Gastrocnemius medialis (tissue), 4 donors: ENCODE results near the gene AJUBA. TPM values are rescaled to one million over a fixed set of nuclear protein-coding genes. Genes with fewer than 3 reads are reported as not detected.
A peak's percentile ranks its signal among the peaks of the same experiment; 100 is the strongest.

Experiments used
- ATAC-seq, 2 donors: fragments of 150-250 bp; one replicate each; pipeline ENCODE4 v1.9.1; 2016
- DNase-seq, 2 donors: peaks; one replicate each; pipeline ENCODE4 v3.0.0-alpha.2; 2019
- H3K27ac ChIP-seq, 4 donors: fragments of 200-600 bp; sonication (generic); 1 replicate in 1 of 4; 2 replicates in 3 of 4; pipeline ENCODE4 v1.5.1; 2016 to 2018; ENCODE audit warnings: mild to moderate bottlenecking in 2 of 4, moderate library complexity in 1 of 4
- H3K27me3 ChIP-seq, 3 donors: fragments of 200-600 bp; sonication (generic) in 2 of 3; 1 replicate in 1 of 3; 2 replicates in 2 of 3; pipeline versions ENCODE4 v1.5.1 to v1.6.0; 2016 to 2019; ENCODE audit warnings: mild to moderate bottlenecking in 1 of 3, moderate library complexity in 1 of 3
- H3K36me3 ChIP-seq, 2 donors: fragments of 200-600 bp; sonication (generic) in 1 of 2; one replicate each; pipeline ENCODE4 v1.5.1; 2017 to 2018
- H3K4me1 ChIP-seq, 2 donors: fragments of 200-600 bp; sonication (generic) in 1 of 2; one replicate each; pipeline ENCODE4 v1.5.1; 2016 to 2017; ENCODE audit warnings: mild to moderate bottlenecking in 2 of 2
- H3K4me3 ChIP-seq, 4 donors: fragments of 200-600 bp; sonication (generic) in 3 of 4; 1 replicate in 1 of 4; 2 replicates in 3 of 4; pipeline ENCODE4 v1.5.1; 2016 to 2019; ENCODE audit warnings: mild to moderate bottlenecking in 2 of 4
- H3K9me3 ChIP-seq, 3 donors: fragments of 200-600 bp; sonication (generic) in 2 of 3; 1 replicate in 1 of 3; 2 replicates in 2 of 3; pipeline ENCODE4 v1.5.1; 2016 to 2019
- POLR2A ChIP-seq, 2 donors: fragments of 450-650 bp; IDR thresholded peaks; one replicate each; pipeline ENCODE4 v1.6.1; 2017; ENCODE audit warnings: antibody characterized with exemption in 2 of 2, mild to moderate bottlenecking in 2 of 2, moderate library complexity in 2 of 2
- in situ Hi-C, 4 donors: fragments of 200-750 bp; cut with MboI; loops; one replicate each; pipeline versions ENCODE4 v1.15.0 to v1.8.0; 2017; ENCODE audit warnings: low sequenced_read_pairs in 4 of 4
- intact Hi-C: fragments of 100-400 bp; cut with DNase I; formaldehyde crosslinking; loops from one replicate; pipeline ENCODE4 v1.15.1; 2023; ENCODE audit warnings: low total_unique reads
- total RNA-seq, 4 donors: library from RNA; depleted of rRNA; stranded (reverse); fragments of >200 nt; gene quantifications; one replicate each; pipeline versions ENCODE4 v1.1.0 to v1.2.3, GENCODE V29; 2016
- TF ChIP-seq, protein P1 (sequence below), 5 experiments: fragments of 450-650 bp in 3 of 5; fragments of 200-600 bp in 2 of 5; sonication (generic) in 2 of 5; IDR thresholded peaks in 4 of 5; conservative IDR thresholded peaks in 1 of 5; 1 replicate in 4 of 5; 2 replicates in 1 of 5; pipeline ENCODE4 v1.5.1; 2016 to 2019; ENCODE audit warnings: antibody characterized with exemption in 5 of 5, mild to moderate bottlenecking in 3 of 5, moderate library complexity in 3 of 5

The AJUBA gene
- total RNA-seq, 4 donors from 2014 or later: 0.46 to 5.0 (median 1.9) TPM

DNA sequence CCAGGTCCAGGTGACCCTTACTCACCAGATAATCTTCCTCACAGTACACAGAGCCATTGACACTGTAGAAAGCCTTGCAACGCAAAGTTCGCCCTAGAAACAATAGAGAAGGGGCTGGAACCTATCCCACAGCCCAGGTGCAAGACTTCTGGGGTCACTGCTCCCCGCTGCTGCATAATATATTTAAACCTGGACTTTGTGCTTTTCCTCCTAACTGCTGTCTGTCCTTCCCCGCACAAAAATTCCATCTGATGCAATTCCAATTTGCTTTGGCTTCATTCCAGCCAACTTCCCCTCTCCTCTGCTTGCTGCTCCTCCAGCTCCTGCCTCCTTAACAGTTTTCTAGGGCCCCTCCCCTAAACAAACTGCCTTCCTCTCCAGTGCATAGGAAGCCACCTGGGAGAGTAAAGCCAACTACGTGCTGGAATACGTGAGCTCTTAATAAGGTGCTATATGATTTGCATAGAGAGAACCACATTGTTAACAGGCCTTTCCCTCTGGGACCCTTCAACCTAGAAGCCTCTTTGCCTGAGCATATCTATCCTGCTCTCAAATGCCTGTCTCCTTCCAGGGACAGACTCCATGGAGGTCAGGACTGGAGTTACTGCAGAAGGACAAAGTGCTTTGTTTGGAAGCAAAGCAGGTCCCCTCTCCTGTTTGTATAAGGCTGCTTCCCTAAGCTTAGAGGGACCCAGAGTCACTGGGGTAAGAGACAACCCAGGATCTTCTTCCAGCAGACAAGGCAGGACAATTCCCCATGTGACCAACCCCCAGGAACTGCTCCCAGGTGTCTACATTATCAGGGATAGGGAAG lies 5.5 kb downstream of the AJUBA start:
- peaks cover 0 to 3% of the 10 kb centered on the region in 2 donors for H3K4me1 ChIP-seq
- H3K36me3 ChIP-seq: no peaks in the 10 kb centered on the region
- in situ Hi-C loops (no loop called here), intact Hi-C loops (no loop called here)
- ATAC-seq (no peak), DNase-seq (no peak)
- peak overlapping the region in 1 of 4 donors; percentile 38 for H3K27ac ChIP-seq
- TF ChIP-seq POLR2A (IDR thresholded peaks at IDR 0.05): no peak
- TF ChIP-seq, protein P1, sequence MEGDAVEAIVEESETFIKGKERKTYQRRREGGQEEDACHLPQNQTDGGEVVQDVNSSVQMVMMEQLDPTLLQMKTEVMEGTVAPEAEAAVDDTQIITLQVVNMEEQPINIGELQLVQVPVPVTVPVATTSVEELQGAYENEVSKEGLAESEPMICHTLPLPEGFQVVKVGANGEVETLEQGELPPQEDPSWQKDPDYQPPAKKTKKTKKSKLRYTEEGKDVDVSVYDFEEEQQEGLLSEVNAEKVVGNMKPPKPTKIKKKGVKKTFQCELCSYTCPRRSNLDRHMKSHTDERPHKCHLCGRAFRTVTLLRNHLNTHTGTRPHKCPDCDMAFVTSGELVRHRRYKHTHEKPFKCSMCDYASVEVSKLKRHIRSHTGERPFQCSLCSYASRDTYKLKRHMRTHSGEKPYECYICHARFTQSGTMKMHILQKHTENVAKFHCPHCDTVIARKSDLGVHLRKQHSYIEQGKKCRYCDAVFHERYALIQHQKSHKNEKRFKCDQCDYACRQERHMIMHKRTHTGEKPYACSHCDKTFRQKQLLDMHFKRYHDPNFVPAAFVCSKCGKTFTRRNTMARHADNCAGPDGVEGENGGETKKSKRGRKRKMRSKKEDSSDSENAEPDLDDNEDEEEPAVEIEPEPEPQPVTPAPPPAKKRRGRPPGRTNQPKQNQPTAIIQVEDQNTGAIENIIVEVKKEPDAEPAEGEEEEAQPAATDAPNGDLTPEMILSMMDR (IDR thresholded peaks at IDR 0.05 in 4 of 5, conservative IDR thresholded peaks at IDR 0.05 in 1 of 5): no peak
- no peaks in the 10 kb centered on the region for H3K9me3 ChIP-seq
- peaks cover 17 to 19% (median 18%) of the 10 kb centered on the region in 3 donors for H3K27me3 ChIP-seq
- no peak overlapping the region for H3K4me3 ChIP-seq

DNA sequence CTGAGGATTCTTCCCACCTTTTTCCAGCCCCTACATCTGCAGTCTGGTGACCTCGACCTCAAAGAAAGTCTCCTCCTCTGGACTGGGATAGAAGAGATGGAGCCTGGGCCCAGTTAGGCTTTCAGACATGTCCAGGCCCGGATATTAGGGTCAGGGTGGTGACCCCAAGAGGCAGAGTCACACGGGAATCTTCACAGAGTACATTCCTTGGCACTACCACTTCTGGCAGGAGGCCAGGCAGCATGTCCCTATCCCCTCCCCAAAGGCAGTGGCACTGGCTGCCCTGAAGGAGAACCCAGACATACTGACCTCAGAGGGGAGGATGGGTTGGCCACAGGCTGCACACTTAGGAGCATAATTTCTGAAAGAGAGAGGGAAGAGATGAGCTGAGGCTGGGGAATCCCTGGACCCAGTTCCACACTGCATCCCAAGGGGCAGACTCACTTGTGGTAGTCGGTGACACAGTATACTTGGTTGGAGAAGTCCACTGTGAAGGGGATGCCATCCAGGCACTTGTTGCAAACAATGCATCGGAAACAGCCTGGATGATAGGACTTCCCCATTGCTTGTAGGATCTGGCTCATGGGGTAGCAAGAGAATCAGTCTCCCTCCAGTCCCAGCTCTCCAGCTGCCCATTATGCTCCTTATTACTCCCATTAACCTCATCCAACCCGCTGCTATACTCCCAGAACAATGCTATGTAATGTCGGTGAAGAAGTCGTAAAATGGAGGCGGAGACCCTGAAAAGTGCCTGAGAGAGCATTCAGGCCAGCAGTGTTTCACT lies 7.6 kb downstream of the AJUBA start:
- TF ChIP-seq, protein P1 (IDR thresholded peaks at IDR 0.05 in 4 of 5, conservative IDR thresholded peaks at IDR 0.05 in 1 of 5): no peak
- no peak for TF ChIP-seq POLR2A (IDR thresholded peaks at IDR 0.05)
- DNase-seq (no peak), ATAC-seq (no peak)
- H3K9me3 ChIP-seq: no peaks in the 10 kb centered on the region
- peaks cover 0 to 3% (median 0%) of the 10 kb centered on the region in 3 donors for H3K27me3 ChIP-seq
- in situ Hi-C loops: no loop called here
- intact Hi-C loops: no loop called here
- H3K27ac ChIP-seq: peak overlapping the region in 1 of 4 donors; percentile 6
- H3K4me3 ChIP-seq: no peak overlapping the region
- H3K4me1 ChIP-seq: no peaks in the 10 kb centered on the region
- H3K36me3 ChIP-seq: no peaks in the 10 kb centered on the region

DNA sequence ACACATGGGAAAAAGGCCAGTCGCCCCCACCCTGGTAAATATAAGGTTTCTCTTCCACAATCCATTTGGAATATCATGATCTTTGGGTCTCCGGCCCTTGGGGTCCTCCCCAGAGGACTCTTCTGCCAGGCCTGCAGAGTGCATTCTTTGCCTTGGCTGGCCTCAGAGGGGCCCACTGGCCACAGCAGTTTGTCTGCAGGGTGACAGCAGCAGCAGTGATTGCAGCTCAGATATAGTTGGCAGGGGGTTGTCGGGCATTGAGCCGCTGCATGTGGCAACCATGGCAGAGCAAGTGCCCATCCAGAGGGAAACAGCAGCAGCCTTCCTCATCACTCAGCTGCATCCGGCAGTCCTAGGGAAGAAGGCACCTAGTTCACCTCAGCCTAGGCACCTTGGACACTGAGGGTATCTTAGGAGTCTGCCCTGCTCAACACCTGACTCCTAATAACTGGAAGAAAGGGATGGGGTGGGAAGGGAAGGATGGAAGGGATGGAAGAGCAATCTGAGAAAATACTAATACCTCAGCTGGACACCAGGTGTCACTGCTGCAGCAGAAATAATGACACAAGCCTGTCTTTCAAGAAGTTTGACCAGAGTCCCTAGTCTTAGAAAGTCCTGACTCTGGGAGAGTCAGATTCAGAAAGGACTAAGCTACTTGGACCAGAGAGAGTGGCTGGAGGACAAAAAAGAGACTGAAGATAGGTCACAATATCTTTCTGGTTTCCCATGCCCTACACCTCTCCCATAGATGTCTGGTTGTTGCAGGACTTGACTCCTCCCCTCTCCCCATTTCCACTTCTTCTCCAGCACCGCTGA lies 8.9 kb downstream of the AJUBA start:
- ATAC-seq: peak; percentile 77 to 89
- TF ChIP-seq, protein P1 (IDR thresholded peaks at IDR 0.05 in 4 of 5, conservative IDR thresholded peaks at IDR 0.05 in 1 of 5): peak; percentile 49 to 65 (median 63)
- no peak for TF ChIP-seq POLR2A (IDR thresholded peaks at IDR 0.05)
- Histone ChIP-seq H3K4me3 (no peak overlapping the region), H3K36me3 (no peaks in the 10 kb centered on the region), H3K4me1 (no peaks in the 10 kb centered on the region), H3K27me3 (no peaks in the 10 kb centered on the region), H3K9me3 (no peaks in the 10 kb centered on the region), H3K27ac (no peak overlapping the region)
- intact Hi-C loops (loop anchor here (1.0 kb wide), 1 partner anchor 10 kb away; no protein-coding TSS in a partner anchor), in situ Hi-C loops (no loop called here)
- no peak for DNase-seq

DNA sequence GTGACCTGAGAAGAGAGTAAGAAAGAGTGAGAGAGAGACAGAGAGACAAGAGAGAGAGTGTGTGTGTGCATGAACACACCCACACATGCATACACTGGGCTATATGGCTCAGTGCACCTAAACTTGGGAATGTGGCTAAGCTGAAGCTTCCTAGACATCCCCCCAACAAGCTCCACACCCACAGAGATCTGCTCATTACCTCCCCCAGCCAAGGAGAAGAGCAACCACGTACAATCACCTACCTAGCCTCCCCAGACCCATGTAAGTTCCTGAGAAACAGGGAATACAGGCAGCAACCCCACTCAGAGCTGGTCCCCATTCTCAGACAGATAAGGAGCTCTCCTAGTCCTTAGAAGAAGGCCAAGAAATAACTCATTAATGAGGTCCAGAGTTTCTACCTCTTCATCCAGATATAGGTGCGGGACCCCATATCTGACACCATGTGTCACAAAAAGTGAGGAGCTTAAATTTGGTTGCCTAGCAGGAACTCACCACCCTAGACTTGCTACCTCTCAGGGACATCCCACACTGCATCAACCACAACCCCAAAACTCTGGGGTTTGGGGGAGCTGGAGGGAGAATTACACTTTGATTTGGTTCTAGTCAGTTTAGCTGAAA lies 9.9 kb downstream of the AJUBA start:
- intact Hi-C loops: no loop called here
- Histone ChIP-seq H3K27me3 (no peaks in the 10 kb centered on the region), H3K4me3 (no peak overlapping the region), H3K27ac (no peak overlapping the region), H3K9me3 (no peaks in the 10 kb centered on the region), H3K36me3 (no peaks in the 10 kb centered on the region), H3K4me1 (no peaks in the 10 kb centered on the region)
- DNase-seq: no peak
- TF ChIP-seq, protein P1 (IDR thresholded peaks at IDR 0.05 in 4 of 5, conservative IDR thresholded peaks at IDR 0.05 in 1 of 5): no peak
- no peak for TF ChIP-seq POLR2A (IDR thresholded peaks at IDR 0.05)
- in situ Hi-C loops: no loop called here
- no peak for ATAC-seq
